ENCODE data around the gene MDFIC. TPM values are rescaled to one million over a fixed set of nuclear protein-coding genes. Genes with fewer than 3 reads are reported as not detected.

The MDFIC gene
- total RNA-seq, 2 donors from 2014 or later, result 8.5 to 9.1 TPM

DNA sequence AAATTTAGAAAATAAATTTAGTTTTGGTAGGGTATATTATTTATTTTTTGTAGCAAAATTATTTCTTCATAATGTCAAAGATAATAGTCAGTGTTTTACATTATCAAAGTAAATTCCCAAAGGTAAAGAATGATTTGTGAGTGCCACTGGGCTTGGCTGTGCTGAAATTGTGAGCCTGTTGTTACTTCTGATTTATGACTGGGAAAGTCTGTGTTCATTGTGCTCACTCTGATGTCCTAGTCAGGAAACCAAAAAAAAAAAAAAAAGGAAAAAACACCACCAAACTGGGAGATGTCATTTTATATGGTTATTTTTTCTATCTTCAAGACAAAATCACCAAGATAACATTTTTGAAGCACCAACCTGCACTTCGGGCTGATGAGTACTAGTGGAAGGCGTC is 44.3 kb downstream of the MDFIC start:
- Histone ChIP-seq H3K9me3 (no peaks in the 10 kb centered on the region), H3K4me3 (no peak overlapping the region), H3K9ac (ENCODE audit: low read depth in 2 of 2, low read length in 2 of 2) (no peak overlapping the region), H3K36me3 (no peaks in the 10 kb centered on the region), H3K27me3 (no peaks in the 10 kb centered on the region), H3K27ac (no peak overlapping the region), H3K4me1 (no peaks in the 10 kb centered on the region)
- no peak for DNase-seq
- intact Hi-C loops (cut with DNase I), result no loop called here
- TF ChIP-seq, protein P1, sequence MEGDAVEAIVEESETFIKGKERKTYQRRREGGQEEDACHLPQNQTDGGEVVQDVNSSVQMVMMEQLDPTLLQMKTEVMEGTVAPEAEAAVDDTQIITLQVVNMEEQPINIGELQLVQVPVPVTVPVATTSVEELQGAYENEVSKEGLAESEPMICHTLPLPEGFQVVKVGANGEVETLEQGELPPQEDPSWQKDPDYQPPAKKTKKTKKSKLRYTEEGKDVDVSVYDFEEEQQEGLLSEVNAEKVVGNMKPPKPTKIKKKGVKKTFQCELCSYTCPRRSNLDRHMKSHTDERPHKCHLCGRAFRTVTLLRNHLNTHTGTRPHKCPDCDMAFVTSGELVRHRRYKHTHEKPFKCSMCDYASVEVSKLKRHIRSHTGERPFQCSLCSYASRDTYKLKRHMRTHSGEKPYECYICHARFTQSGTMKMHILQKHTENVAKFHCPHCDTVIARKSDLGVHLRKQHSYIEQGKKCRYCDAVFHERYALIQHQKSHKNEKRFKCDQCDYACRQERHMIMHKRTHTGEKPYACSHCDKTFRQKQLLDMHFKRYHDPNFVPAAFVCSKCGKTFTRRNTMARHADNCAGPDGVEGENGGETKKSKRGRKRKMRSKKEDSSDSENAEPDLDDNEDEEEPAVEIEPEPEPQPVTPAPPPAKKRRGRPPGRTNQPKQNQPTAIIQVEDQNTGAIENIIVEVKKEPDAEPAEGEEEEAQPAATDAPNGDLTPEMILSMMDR (IDR thresholded peaks at IDR 0.05), result no peak

DNA sequence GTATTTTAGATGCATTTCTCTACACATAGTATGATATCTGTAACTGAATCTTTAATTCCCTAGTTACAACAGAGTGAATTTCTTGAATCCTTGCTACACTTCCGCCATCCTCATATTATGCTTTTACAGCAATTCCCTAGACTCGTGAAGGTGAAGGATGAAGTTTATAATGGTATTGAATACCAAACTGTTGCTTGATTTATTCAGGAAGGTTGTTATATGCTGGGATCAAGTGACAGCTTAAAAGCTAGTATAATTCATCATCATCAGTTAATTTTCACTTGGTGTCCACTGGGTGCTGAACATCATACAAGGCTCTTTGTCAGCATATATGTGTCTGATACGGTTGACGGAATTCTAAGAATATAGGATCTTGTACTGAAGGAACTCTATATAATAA is 47.2 kb downstream of the MDFIC start:
- intact Hi-C loops (cut with DNase I), result no loop called here
- Histone ChIP-seq H3K36me3 (no peaks in the 10 kb centered on the region), H3K4me3 (no peak overlapping the region), H3K9ac (ENCODE audit: low read depth in 2 of 2, low read length in 2 of 2) (no peak overlapping the region), H3K27ac (no peak overlapping the region), H3K9me3 (no peaks in the 10 kb centered on the region), H3K4me1 (no peaks in the 10 kb centered on the region), H3K27me3 (no peaks in the 10 kb centered on the region)
- TF ChIP-seq, protein P1 (IDR thresholded peaks at IDR 0.05), result no peak
- no peak for DNase-seq

DNA sequence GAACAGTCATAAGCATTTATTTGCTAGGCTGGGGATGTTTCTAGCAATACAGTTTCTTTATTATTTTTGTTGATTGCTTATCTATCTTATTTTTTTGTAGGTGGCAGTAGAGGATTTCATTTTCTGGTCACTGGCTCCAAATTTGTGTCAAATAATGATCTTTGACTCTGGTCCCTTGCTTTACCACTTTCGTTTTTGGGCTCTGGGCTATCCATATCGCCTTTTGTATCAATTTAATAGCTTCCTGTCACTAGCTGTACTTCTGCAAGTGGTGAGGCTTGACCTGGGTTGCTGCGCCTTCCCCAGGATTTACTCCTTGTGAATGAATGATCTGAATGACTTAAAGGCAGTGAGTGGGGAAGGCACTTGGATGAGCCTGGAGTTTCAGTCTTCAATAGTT is 48.4 kb downstream of the MDFIC start:
- Histone ChIP-seq H3K27me3 (no peaks in the 10 kb centered on the region), H3K36me3 (no peaks in the 10 kb centered on the region), H3K27ac (no peak overlapping the region), H3K4me1 (no peaks in the 10 kb centered on the region), H3K9ac (ENCODE audit: low read depth in 2 of 2, low read length in 2 of 2) (no peak overlapping the region), H3K4me3 (no peak overlapping the region), H3K9me3 (no peaks in the 10 kb centered on the region)
- intact Hi-C loops (cut with DNase I), result no loop called here
- DNase-seq, result no peak
- TF ChIP-seq, protein P1 (IDR thresholded peaks at IDR 0.05), result no peak

DNA sequence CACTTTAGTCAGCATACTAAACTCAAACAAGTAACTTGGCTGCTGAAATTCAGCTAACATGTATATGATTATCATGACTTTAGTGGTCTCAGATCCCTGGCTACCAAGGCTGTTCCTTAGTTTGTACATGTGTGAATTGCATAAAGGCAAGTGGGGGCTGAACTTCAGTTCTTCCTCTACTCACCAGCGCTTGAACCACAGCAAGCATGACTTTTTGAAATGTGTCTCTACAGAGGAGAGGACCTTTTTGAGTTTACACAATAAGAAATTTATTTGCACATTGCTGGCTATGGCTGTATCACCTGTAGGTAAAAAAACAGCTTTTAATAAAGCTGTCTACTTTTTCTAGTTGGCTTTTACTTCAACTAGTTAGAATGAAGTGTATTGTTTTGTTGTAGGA is 48.8 kb downstream of the MDFIC start:
- no peak for DNase-seq
- TF ChIP-seq, protein P1 (IDR thresholded peaks at IDR 0.05), result no peak
- Histone ChIP-seq H3K36me3 (no peaks in the 10 kb centered on the region), H3K4me1 (no peaks in the 10 kb centered on the region), H3K9ac (ENCODE audit: low read depth in 2 of 2, low read length in 2 of 2) (no peak overlapping the region), H3K27ac (no peak overlapping the region), H3K27me3 (no peaks in the 10 kb centered on the region), H3K4me3 (no peak overlapping the region), H3K9me3 (no peaks in the 10 kb centered on the region)
- intact Hi-C loops (cut with DNase I), result no loop called here

DNA sequence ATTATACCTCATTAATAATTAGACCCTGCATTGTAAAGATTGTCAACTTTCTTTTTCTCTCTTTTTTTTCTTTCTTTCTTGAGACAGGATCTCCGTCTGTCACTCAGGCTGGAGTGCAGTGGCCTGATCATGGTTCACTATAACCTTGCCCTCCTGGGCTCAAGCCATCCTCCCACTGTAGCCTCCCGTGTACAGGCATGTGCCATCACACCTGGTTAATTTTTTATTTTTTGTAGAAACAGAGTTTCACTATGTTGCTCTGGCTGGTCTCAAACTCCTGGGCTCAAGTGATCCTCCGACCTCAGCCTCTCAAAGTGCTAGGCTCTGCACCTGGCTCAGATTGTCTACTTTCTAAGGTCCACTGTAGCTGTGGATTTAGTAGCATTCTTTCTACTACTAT is 50.7 kb downstream of the MDFIC start:
- Histone ChIP-seq H3K4me1 (no peaks in the 10 kb centered on the region), H3K9me3 (no peaks in the 10 kb centered on the region), H3K4me3 (no peak overlapping the region), H3K27me3 (no peaks in the 10 kb centered on the region), H3K27ac (no peak overlapping the region), H3K36me3 (no peaks in the 10 kb centered on the region), H3K9ac (ENCODE audit: low read depth in 2 of 2, low read length in 2 of 2) (no peak overlapping the region)
- intact Hi-C loops (cut with DNase I), result no loop called here
- DNase-seq, result no peak
- TF ChIP-seq, protein P1 (IDR thresholded peaks at IDR 0.05), result no peak

DNA sequence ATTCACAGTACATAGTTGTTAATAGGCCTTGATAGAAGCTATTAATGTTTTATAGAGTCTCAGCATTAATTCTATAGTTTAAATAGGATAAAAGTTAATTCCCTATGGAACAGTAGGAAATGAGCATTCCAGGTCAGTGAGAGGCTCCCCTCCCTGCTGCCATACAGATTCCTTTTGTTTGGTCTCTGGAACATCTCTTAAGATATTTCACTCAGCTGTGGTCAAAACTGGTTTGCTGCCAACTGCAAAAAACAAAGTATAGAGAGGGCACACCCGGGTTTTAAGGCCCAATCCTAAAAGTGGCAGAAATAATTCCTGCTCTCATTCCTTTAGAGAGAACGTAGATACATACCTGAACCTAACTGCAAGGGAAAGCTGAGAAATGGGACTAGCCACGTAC is 51.3 kb downstream of the MDFIC start:
- intact Hi-C loops (cut with DNase I), result no loop called here
- Histone ChIP-seq H3K4me1 (no peaks in the 10 kb centered on the region), H3K4me3 (no peak overlapping the region), H3K9ac (ENCODE audit: low read depth in 2 of 2, low read length in 2 of 2) (no peak overlapping the region), H3K9me3 (no peaks in the 10 kb centered on the region), H3K27ac (no peak overlapping the region), H3K27me3 (no peaks in the 10 kb centered on the region), H3K36me3 (no peaks in the 10 kb centered on the region)
- DNase-seq, result no peak
- TF ChIP-seq, protein P1 (IDR thresholded peaks at IDR 0.05), result no peak

Data from colonic mucosa (tissue), 4 donors.